ENCODE results near the gene PALD1.

PALD1 gene

GRCh38 chr10:70462349-70462984 lies 16.1 kb upstream of the PALD1 start:
- Histone ChIP-seq H3K9me3 (ENCODE audit: low read length) (no peaks in the 10 kb centered on the region), H3K4me3 (ENCODE audit: low read length) (no peak overlapping the region), H3K27me3 (ENCODE audit: insufficient read depth, low read length) (peaks cover 26% of the 10 kb centered on the region), H3K36me3 (ENCODE audit: insufficient read depth, low read length) (no peaks in the 10 kb centered on the region), H3K4me1 (ENCODE audit: insufficient read depth, low read length) (peaks cover 20% of the 10 kb centered on the region), H2AFZ (ENCODE audit: low read depth, low read length) (no peak overlapping the region)

- no peak overlapping the region for H3K4me3 ChIP-seq (ENCODE audit: low read length)
- H2AFZ ChIP-seq (ENCODE audit: low read depth, low read length) = no peak overlapping the region
- H3K27me3 ChIP-seq (ENCODE audit: insufficient read depth, low read length) = peaks cover 14% of the 10 kb centered on the region
- H3K4me1 ChIP-seq (ENCODE audit: insufficient read depth, low read length) = peaks cover 10% of the 10 kb centered on the region
- H3K9me3 ChIP-seq (ENCODE audit: low read length) = no peaks in the 10 kb centered on the region
- H3K36me3 ChIP-seq (ENCODE audit: insufficient read depth, low read length) = no peaks in the 10 kb centered on the region
Observed at GRCh38 chr10:70465278-70465677, 13.3 kb upstream of the PALD1 start.

DNA sequence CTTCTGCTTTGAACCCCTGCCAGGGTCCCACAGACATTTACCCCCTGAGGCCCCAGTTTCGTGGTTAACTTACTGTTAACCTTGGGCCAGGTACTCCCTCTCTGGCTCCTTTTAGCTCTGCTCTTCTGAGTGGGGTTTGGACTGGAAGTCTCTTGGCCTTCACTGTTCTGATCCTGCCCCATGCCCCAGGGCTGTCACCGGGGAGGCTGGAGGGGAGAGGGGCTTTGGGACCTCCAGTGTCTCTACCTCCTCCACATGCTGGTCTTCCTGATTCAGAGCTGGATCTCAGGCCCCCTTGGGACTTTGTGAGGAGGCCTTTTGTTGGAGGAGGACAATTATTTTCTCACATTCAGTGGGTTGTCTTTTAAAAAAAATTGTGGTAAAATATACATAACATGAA lies 12.7 kb upstream of the PALD1 start:
- Histone ChIP-seq H3K4me1 (ENCODE audit: insufficient read depth, low read length) (peaks cover 10% of the 10 kb centered on the region), H3K9me3 (ENCODE audit: low read length) (no peaks in the 10 kb centered on the region), H3K4me3 (ENCODE audit: low read length) (no peak overlapping the region), H2AFZ (ENCODE audit: low read depth, low read length) (no peak overlapping the region), H3K27me3 (ENCODE audit: insufficient read depth, low read length) (peaks cover 12% of the 10 kb centered on the region), H3K36me3 (ENCODE audit: insufficient read depth, low read length) (no peaks in the 10 kb centered on the region)

DNA sequence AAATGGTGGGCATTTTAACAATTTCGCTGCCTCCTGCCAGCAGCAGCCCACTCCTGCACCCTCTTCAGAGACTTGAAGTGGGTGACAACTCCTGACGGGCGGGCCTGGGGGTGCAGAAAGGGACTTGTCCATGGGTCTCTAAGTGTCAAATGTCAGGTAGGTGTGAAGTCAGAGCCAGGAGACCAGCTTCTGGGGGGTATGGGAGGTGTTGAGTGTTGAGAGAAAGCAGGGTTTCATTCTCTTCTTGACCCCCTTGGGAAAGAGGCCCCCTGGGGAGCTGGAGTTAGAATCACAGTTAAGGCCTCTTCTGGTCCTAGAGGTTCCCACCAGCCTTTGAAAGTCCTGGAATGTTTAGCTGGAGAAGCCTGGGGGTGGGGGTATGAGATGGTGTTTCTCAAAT lies 11.6 kb upstream of the PALD1 start:
- H3K4me1 ChIP-seq (ENCODE audit: insufficient read depth, low read length) = peaks cover 17% of the 10 kb centered on the region
- H3K27me3 ChIP-seq (ENCODE audit: insufficient read depth, low read length) = peaks cover 12% of the 10 kb centered on the region
- H3K36me3 ChIP-seq (ENCODE audit: insufficient read depth, low read length) = no peaks in the 10 kb centered on the region
- no peaks in the 10 kb centered on the region for H3K9me3 ChIP-seq (ENCODE audit: low read length)
- H2AFZ ChIP-seq (ENCODE audit: low read depth, low read length) = no peak overlapping the region
- H3K4me3 ChIP-seq (ENCODE audit: low read length) = no peak overlapping the region

DNA sequence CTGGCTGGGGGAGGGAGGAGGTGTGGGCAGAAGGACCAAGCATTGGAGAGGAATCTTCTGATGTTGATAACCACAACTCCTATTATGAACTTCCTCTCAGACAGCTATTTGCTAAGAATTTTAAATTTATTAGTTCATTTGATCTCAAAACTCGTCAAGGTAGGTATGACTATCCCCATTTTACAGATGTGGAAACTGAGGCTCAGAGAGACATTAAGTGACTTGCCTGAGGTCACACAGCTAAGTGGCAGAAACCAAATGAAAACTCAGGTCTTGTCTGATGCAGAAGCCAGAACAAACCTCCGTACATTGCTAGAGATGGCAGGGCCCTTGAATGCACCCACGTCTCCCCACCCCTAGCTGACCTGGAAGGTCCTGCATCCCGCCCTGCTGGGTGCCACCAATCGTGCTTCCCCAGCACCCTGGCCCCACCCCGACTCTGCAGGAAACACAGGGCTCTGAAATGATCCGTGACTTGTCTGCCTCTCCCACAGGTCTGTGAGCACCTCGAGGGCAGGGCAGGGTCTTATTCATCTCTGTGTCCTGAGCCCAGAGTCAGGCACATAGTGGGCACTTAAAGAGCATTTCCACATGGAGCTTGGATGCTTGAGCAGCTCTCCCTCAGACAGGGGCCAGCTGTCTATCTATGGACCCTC lies 5.6 kb upstream of the PALD1 start:
- no peak overlapping the region for H3K4me3 ChIP-seq (ENCODE audit: low read length)
- H3K9me3 ChIP-seq (ENCODE audit: low read length) = no peaks in the 10 kb centered on the region
- H2AFZ ChIP-seq (ENCODE audit: low read depth, low read length) = no peak overlapping the region
- no peaks in the 10 kb centered on the region for H3K36me3 ChIP-seq (ENCODE audit: insufficient read depth, low read length)
- H3K4me1 ChIP-seq (ENCODE audit: insufficient read depth, low read length) = peaks cover 18% of the 10 kb centered on the region
- H3K27me3 ChIP-seq (ENCODE audit: insufficient read depth, low read length) = peaks cover 28% of the 10 kb centered on the region

DNA sequence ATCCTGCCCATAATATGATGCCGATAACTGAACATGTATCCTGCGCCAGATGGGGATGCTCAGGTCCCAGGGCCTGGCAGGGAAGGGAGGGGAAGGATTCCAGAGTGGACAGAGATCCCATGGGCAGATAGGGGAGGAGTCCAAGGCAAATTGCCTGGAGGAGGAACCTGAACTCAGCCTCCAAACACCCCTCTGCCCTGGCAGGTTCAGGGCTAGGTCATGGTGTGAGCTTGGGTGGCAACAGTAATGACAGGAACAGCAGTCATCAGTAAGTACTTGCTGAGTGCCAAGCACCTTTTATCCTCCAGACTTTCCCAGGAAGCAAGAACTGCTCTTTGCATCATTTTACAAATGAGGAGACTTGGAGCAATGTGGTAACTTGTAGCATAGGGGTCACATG lies 3.8 kb upstream of the PALD1 start:
- Histone ChIP-seq H3K4me3 (ENCODE audit: low read length) (no peak overlapping the region), H3K9me3 (ENCODE audit: low read length) (no peaks in the 10 kb centered on the region), H3K36me3 (ENCODE audit: insufficient read depth, low read length) (no peaks in the 10 kb centered on the region), H3K4me1 (ENCODE audit: insufficient read depth, low read length) (peaks cover 13% of the 10 kb centered on the region), H3K27me3 (ENCODE audit: insufficient read depth, low read length) (peaks cover 24% of the 10 kb centered on the region), H2AFZ (ENCODE audit: low read depth, low read length) (no peak overlapping the region)

GRCh38 chr10:70475661-70476060 lies 2.9 kb upstream of the PALD1 start:
- Histone ChIP-seq H3K27me3 (ENCODE audit: insufficient read depth, low read length) (peaks cover 24% of the 10 kb centered on the region), H3K36me3 (ENCODE audit: insufficient read depth, low read length) (no peaks in the 10 kb centered on the region), H3K4me3 (ENCODE audit: low read length) (no peak overlapping the region), H2AFZ (ENCODE audit: low read depth, low read length) (no peak overlapping the region), H3K4me1 (ENCODE audit: insufficient read depth, low read length) (peaks cover 15% of the 10 kb centered on the region), H3K9me3 (ENCODE audit: low read length) (no peaks in the 10 kb centered on the region)

- Histone ChIP-seq H3K36me3 (ENCODE audit: insufficient read depth, low read length) (no peaks in the 10 kb centered on the region), H3K27me3 (ENCODE audit: insufficient read depth, low read length) (peaks cover 24% of the 10 kb centered on the region), H2AFZ (ENCODE audit: low read depth, low read length) (no peak overlapping the region), H3K9me3 (ENCODE audit: low read length) (no peaks in the 10 kb centered on the region), H3K4me3 (ENCODE audit: low read length) (no peak overlapping the region), H3K4me1 (ENCODE audit: insufficient read depth, low read length) (peaks cover 13% of the 10 kb centered on the region)
Observed at GRCh38 chr10:70476249-70477035, 2.1 kb upstream of the PALD1 start.

DNA sequence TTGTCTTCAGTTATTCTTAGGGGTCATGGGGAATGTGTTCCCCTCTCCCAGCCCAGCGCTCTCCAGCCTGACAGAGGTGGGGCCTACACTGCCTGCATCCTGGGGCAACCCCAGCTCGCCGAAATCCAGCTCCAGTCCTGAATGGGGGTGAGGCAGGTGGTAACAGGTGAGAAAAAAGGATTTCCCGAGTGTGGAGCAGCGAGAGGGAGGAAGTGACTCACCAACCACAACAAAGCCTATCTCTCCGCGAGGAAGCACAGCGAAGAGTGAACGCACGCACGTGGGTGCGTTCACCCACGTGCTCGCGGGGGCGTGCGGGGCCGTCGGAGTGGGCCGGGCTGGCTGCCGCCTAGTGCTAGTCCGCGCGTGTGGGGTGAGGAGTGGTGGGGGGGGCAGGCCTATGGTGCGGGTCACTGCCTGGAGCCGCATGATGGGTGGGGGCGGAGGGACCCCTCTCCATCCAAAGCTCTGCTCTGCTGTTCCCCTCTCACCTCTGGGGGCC lies 855 bp upstream of the PALD1 start:
- no peaks in the 10 kb centered on the region for H3K9me3 ChIP-seq (ENCODE audit: low read length)
- H3K4me3 ChIP-seq (ENCODE audit: low read length) = peak overlapping the region; percentile 65
- no peaks in the 10 kb centered on the region for H3K36me3 ChIP-seq (ENCODE audit: insufficient read depth, low read length)
- peak overlapping the region; percentile 86 for H2AFZ ChIP-seq (ENCODE audit: low read depth, low read length)
- peaks cover 7% of the 10 kb centered on the region for H3K4me1 ChIP-seq (ENCODE audit: insufficient read depth, low read length)
- peaks cover 24% of the 10 kb centered on the region for H3K27me3 ChIP-seq (ENCODE audit: insufficient read depth, low read length)

- H3K36me3 ChIP-seq (ENCODE audit: insufficient read depth, low read length) = no peaks in the 10 kb centered on the region
- H3K9me3 ChIP-seq (ENCODE audit: low read length) = no peaks in the 10 kb centered on the region
- peaks cover 24% of the 10 kb centered on the region for H3K27me3 ChIP-seq (ENCODE audit: insufficient read depth, low read length)
- peaks cover 7% of the 10 kb centered on the region for H3K4me1 ChIP-seq (ENCODE audit: insufficient read depth, low read length)
- H2AFZ ChIP-seq (ENCODE audit: low read depth, low read length) = peak overlapping the region; percentile 86
- H3K4me3 ChIP-seq (ENCODE audit: low read length) = peak overlapping the region; percentile 65
Observed at GRCh38 chr10:70479165-70479581, 606 bp downstream of the PALD1 start.

DNA sequence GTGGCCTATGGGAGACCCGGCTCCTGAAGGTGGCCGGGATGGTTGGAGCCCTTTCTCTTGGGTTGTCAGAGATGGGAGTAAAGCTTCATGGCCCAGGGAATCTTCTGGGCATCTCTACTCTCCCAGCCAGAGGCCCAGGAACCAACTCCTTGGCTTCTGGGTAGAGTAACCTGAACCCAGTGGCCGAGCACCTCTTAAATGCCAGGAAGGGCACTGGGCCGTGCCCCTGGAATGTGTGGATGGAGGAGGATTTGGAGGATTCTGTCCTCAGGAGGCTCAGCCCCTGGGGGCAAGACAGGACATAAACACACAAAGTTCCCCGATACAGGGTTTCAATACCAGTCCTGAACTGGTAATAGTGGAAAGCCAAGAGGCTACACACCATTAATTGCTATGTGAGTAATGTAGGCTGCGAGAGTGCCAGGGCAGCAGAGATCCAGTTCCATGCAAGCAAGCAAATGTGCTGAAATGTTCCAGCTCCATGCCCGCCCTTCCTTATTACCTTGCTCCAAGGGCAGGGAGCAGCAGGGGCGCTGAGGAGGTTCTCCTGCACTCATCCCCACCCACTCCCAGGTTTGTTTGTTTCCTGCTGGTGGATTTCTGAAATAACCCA lies 1.2 kb downstream of the PALD1 start:
- no peak overlapping the region for H2AFZ ChIP-seq (ENCODE audit: low read depth, low read length)
- H3K4me1 ChIP-seq (ENCODE audit: insufficient read depth, low read length) = peaks cover 7% of the 10 kb centered on the region
- peaks cover 24% of the 10 kb centered on the region for H3K27me3 ChIP-seq (ENCODE audit: insufficient read depth, low read length)
- no peaks in the 10 kb centered on the region for H3K36me3 ChIP-seq (ENCODE audit: insufficient read depth, low read length)
- H3K9me3 ChIP-seq (ENCODE audit: low read length) = no peaks in the 10 kb centered on the region
- H3K4me3 ChIP-seq (ENCODE audit: low read length) = peak overlapping the region; percentile 65

DNA sequence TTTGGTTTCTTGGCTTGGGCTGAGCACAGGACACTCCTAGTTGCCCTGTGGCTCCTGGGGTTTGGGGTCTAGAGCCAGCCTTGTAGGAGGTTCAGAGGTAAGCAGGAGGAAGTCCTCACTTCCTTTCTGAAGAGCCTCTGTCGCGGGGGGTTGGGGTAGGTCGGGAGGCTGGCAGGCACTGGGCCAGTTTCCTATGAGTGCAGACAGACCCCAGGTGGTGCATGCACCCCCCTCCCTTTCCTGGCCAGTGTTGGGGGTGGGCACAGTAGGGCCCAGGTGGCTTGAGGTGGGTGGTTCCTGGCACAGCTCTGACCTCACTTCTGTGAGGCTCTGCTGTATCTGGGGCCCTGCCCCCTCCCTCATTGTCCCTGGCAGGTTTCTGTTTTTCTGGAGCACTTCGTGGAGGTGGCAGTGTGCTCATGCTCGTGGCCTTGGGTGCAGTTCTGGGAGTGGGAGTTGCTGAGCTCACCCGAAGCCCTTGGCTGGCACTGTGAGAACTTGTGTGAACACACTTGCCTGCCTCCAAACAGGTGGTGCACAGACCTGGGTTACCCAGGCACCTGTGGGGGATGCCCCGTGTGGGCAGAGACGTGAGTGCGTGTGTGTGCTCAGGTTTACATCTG lies 1.8 kb downstream of the PALD1 start:
- no peaks in the 10 kb centered on the region for H3K9me3 ChIP-seq (ENCODE audit: low read length)
- H3K4me3 ChIP-seq (ENCODE audit: low read length) = no peak overlapping the region
- no peaks in the 10 kb centered on the region for H3K36me3 ChIP-seq (ENCODE audit: insufficient read depth, low read length)
- H3K4me1 ChIP-seq (ENCODE audit: insufficient read depth, low read length) = peaks cover 7% of the 10 kb centered on the region
- H2AFZ ChIP-seq (ENCODE audit: low read depth, low read length) = no peak overlapping the region
- peaks cover 24% of the 10 kb centered on the region for H3K27me3 ChIP-seq (ENCODE audit: insufficient read depth, low read length)
